Kidney capillary endothelial cell (primary cell): ENCODE measurements around the gene TMC1.

Experiments used
- DNase-seq: peaks from one replicate; pipeline ENCODE4 v3.0.0-alpha.2; 2018; ENCODE audit warnings: low spot score

TMC1 gene

DNA sequence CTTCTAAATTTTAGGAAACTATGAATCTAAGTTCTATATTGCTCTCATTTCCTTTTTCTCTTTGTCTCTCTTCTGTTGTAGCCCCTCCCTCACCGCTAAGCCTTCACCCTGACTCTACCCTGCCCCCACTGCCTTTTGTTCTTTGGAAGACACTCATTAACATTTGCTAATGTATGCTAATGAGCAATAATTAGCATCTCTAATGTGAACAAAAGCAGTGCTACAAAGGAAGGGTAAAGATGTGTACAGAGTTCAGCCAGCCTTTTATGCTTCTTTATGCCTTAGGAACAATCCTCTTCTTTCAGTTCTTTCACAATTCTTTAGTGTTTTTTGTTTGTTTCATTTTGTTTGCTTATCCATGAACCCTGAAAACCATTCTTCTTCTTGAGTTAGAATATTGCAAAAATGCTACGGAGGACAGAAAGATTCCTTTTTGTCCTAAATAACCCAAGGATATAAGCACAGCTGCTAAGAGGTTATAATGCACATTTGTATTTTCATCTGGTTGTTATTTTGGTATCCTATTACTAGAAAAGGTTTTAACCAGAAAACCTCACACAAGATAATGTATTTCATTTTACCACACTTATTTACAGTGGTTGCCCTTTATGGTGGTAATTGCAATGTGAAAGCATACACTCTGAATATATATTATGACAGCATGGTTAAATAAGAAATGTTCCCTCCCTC lies 159.3 kb downstream of the TMC1 start:
- no peak for DNase-seq

GRCh38 chr9:72681283-72681630 lies 159.8 kb downstream of the TMC1 start:
- no peak for DNase-seq

- DNase-seq, result no peak
Measured at GRCh38 chr9:72684615-72685014, 163.2 kb downstream of the TMC1 start.

DNA sequence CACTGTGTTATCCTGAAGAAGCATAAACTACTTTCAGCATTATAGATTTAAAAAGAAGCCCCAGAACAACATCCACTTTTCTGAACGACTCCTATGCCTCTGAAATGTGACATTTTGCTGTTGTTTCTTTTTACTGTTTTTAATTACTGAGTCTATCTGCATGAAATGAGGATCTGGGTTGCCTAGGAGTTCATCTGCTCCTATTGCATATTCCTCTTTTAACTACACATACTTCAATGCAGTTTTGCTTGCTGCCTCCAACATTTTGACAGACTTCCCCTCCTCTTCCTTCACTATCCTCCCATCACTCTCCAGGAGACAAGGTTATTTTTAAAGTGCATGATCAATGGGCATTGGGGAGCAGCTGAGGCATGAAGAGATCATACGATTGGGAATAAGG lies 164.5 kb downstream of the TMC1 start:
- DNase-seq, result no peak

GRCh38 chr9:72687331-72687730 lies 165.9 kb downstream of the TMC1 start:
- DNase-seq, result no peak

DNA sequence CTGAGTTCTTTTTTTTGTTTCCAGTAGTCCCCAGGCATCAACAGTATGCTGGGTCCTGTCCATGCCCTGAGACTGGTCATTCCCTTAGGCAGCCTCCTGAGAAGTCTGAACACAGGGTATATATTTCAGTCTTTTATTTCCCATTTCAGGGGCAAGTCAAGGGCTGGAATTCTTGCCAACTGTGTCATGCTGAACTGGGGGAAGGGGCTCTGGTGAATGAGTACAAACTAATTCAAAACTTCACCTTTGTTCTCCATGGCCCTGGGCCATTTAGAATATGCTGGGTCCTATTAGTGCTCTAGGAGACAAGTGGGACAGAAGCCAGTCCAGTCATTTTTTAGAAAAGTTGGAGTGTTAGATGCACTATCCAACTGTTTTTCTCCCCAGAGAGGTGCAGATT lies 170.3 kb downstream of the TMC1 start:
- DNase-seq, result no peak

GRCh38 chr9:72695365-72695764 lies 174.0 kb downstream of the TMC1 start:
- DNase-seq, result no peak

DNA sequence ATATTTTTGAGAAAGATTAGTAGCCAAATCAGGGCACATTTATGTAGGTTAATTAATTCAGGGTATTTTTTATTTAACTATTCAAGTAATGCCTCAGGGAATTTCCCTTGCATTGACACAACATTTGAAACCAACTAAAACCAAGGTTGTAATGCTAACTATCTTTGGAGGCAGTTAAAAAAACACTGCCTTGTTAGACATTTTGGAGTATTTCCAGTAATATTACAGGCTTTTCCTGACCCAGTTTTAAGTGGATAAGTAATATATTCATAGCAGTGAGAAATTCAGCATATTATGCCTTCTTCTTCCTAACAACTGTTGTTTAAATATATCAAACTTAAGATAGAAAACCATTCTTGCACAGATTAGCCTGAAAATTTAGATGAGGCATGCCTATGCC lies 175.1 kb downstream of the TMC1 start:
- DNase-seq, result no peak

GRCh38 chr9:72701510-72701909 lies 180.1 kb downstream of the TMC1 start:
- no peak for DNase-seq

- DNase-seq, result no peak
Measured at GRCh38 chr9:72703574-72703973, 182.2 kb downstream of the TMC1 start.

DNA sequence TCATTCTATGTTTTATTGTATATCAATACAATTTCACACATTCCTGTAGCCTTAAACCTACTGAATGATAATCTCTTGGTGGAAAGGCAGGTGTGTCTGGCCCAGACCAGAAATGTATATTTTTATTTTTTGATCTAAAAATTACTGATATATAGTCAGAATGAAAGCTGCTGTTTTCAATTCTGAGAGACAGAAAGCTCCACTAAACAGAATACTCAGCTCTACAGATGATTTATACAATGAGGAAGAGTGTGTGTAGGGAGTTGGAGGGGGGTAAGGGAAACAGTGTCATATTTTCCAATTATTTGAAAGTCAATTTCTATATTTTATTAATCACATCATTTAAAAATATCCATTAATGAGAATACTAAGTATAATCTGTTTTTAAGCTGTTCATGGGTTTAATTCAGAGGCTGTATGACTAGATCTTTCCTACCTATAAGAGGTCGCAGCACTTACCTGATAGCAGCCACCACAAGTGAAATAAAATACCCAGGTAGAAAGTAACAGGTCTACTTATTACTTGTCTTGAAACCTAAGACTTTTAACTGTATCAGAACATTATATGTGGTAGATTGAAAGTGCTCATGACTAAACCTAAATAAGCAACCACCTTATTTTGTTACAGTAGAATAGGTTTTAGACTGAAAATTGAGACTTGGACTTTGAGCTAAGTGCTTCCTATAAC lies 183.4 kb downstream of the TMC1 start:
- no peak for DNase-seq

DNA sequence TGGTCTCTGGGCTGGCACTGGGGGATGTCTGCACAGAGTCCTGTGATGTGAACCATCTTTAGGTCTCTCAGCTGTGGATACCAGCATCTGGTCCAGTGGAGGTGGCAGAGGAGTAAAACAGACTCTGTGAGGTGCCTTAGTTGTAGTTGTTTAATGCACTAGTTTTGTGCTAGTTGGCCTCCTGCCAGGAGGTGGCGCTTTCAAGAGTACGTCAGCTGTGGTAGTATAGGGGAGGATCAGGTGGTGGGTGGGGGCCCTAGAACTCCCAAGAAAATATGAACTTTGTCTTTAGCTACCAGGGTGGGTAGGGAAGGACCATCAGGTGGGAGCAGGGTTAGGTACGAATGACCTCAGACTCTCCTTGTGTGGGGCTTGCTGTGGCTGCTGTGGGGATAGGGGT lies 197.1 kb downstream of the TMC1 start:
- no peak for DNase-seq

GRCh38 chr9:72721067-72721466 lies 199.7 kb downstream of the TMC1 start:
- no peak for DNase-seq

DNA sequence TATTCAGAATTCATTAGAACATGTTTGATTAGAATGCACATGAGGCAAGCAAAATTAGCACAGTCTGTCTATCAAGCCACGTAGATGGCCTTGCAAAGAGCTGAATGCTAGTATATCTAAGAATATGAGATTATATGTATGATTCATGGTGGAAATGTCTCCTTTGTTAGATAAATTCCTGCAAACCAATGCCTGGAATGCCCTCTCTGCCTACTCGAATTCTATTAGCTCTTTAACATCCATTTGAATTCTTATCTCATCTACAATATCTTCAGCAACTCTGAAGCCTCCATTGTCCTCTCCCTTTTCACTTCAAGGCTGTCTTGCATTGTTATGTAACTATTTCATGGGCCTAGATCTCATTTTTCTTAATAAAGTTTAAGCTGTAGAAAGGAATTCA lies 205.5 kb downstream of the TMC1 start:
- DNase-seq, result no peak

GRCh38 chr9:72728031-72728770 lies 206.8 kb downstream of the TMC1 start:
- no peak for DNase-seq

GRCh38 chr9:72733895-72734294 lies 212.5 kb downstream of the TMC1 start:
- no peak for DNase-seq

- no peak for DNase-seq
Measured at GRCh38 chr9:72734631-72735030, 213.2 kb downstream of the TMC1 start.

DNA sequence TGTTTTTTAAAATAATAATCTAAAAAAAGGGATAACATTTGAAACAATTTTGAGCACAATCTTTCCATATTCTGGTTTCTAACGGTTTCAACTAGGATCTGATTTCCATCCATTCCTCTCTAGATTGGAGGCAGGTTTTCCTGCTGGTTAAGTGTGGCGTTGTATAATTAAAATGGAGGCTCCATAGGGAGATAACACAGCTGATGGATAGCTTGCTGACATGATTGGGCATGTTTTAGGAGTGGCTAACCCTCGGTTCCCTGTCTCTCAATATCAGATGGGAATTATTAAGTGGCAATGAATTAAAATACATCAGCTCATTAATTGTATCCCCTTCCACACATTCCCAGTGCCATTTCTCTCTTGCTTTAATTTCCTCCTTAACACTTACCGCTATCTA lies 222.4 kb downstream of the TMC1 start:
- DNase-seq, result no peak

DNA sequence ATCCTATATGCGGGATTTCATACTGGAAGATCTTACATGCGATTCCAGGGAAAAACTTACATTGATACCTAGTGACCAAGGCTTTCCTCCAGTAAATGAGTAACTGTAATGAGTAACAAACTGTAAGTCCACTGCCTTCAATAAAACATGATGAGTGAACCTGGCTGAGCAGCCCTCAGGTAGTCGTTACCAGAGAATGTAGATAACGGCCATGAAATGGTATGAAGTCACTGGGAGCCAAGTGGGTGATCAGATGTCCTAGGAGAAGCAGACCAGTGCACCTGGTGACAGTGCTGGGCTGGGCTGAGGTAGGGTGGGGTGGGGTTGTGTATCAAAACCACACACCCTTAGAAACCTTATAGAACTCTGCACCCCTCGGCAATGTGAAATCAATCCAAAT lies 227.9 kb downstream of the TMC1 start:
- no peak for DNase-seq

DNA sequence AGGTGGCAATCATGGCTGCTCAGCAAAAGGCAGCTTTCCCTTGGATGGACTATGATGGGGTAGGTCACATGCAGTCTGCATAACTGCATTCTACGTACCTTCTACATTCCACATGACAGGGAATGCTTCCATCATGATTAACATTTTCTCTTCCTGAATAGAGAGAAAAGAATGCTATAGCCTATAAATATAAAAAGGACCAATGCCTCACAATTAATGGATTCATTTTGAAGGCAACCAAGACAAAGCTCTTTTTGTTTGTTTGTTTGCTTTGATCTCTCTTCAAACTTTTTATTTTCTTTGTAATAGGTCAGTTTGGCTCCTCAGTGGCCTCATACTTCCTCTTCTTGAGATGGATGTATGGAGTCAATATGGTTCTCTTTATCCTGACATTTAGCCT lies 230.1 kb downstream of the TMC1 start:
- DNase-seq, result no peak

- no peak for DNase-seq
Measured at GRCh38 chr9:72753266-72753893, 232.0 kb downstream of the TMC1 start.

- no peak for DNase-seq
Measured at GRCh38 chr9:72755836-72756235, 234.4 kb downstream of the TMC1 start.

DNA sequence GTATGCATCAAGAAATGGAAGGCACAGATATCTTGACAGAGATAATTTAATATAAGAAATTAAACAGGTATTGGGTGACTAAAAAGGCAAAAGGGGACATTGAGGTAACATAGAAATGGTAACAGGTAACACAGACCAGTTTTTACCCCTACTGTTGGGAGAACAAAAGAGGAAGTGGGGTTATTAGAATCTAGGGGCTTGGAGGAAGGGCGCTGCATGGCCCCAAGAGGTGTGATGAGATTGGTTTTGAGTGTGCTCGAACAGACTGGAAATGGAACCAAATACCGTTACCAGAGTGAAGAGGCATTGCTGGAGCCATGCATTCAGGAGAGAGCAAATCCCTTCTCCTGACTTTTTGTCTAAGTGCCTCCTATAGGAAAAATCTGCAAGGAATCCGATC lies 237.5 kb downstream of the TMC1 start:
- no peak for DNase-seq
